ENCODE measurements around the gene ZGPAT. TPM values are rescaled to one million over a fixed set of nuclear protein-coding genes. Genes with fewer than 3 reads are reported as not detected.
A peak's percentile ranks its signal among the peaks of the same experiment; 100 is the strongest.

Gene ZGPAT
- total RNA-seq, 4 donors from 2014 or later = 21.7 to 25.8 (median 23.3) TPM

DNA sequence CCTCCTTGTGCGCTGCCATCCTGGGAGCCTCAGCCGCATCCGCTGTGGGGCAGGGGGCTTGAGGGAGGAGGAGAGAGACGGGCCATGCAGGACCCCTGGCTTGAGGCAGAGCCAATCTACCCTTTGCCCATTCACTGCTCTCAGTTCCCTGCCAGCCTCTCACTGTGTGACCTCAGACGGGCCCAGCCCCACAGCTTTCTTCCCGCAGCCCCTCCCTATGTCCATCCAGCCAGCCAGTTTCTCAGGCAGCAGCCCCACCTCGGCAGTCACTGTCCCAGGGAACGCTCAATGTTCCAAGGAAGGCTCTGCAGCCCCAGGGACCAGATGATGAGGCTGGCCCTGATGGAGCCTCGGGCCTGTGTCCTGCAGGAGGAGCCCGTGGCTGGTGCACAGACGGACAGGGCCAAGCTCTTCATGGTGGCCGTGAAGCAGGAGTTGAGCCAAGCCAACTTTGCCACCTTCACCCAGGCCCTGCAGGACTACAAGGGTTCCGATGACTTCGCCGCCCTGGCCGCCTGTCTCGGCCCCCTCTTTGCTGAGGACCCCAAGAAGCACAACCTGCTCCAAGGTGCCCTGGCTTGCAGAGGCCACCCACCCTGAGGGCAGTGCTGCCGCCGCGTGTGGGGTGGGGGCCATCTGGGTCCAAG lies 15.3 kb upstream of the ZGPAT start:
- peaks cover 78% of the 10 kb centered on the region for H3K4me1 ChIP-seq
- H3K36me3 ChIP-seq = no peaks in the 10 kb centered on the region
- 46% methylated on average over 15 of the region's 20 CpGs for WGBS
- no peaks in the 10 kb centered on the region for H3K9me3 ChIP-seq
- DNase-seq (ENCODE audit: low spot score in 2 of 2) = peak in 1 of 2 donors; percentile 62
- TF ChIP-seq POLR2AphosphoS5 (IDR thresholded peaks at IDR 0.05) (no peak), POLR2A (IDR thresholded peaks at IDR 0.05) (no peak), EP300 (IDR thresholded peaks at IDR 0.05) (no peak)
- TF ChIP-seq, protein P1, sequence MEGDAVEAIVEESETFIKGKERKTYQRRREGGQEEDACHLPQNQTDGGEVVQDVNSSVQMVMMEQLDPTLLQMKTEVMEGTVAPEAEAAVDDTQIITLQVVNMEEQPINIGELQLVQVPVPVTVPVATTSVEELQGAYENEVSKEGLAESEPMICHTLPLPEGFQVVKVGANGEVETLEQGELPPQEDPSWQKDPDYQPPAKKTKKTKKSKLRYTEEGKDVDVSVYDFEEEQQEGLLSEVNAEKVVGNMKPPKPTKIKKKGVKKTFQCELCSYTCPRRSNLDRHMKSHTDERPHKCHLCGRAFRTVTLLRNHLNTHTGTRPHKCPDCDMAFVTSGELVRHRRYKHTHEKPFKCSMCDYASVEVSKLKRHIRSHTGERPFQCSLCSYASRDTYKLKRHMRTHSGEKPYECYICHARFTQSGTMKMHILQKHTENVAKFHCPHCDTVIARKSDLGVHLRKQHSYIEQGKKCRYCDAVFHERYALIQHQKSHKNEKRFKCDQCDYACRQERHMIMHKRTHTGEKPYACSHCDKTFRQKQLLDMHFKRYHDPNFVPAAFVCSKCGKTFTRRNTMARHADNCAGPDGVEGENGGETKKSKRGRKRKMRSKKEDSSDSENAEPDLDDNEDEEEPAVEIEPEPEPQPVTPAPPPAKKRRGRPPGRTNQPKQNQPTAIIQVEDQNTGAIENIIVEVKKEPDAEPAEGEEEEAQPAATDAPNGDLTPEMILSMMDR (IDR thresholded peaks at IDR 0.05) = no peak
- no peak overlapping the region for H3K4me3 ChIP-seq
- no peaks in the 10 kb centered on the region for H3K27me3 ChIP-seq
- peak overlapping the region; percentile 20 for H3K27ac ChIP-seq

DNA sequence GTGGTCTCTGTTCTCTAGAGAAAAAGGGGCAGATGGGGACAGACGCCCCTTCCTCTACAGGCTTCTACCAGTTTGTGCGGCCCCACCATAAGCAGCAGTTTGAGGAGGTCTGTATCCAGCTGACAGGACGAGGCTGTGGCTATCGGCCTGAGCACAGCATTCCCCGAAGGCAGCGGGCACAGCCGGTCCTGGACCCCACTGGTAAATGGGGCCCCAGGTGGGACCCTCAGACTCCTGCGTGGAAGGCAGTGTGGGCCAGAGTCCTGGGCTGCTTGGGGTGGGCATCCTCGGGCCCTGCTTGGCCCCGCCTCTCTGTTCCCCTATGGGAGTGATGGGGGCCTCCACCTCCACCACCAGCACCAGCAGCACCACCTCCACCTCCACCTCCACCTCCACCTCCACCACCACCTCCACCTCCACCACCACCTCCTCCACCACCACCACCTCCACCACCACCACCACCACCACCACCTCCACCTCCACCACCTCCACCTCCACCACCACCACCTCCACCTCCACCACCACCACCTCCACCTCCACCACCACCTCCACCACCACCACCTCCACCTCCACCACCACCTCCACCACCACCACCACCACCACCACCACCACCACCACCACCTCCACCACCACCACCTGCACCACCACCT lies 14.6 kb upstream of the ZGPAT start:
- peak in 1 of 2 donors; percentile 63 for DNase-seq (ENCODE audit: low spot score in 2 of 2)
- TF ChIP-seq POLR2A (IDR thresholded peaks at IDR 0.05) (no peak), EP300 (IDR thresholded peaks at IDR 0.05) (no peak), POLR2AphosphoS5 (IDR thresholded peaks at IDR 0.05) (no peak)
- TF ChIP-seq, protein P1 (IDR thresholded peaks at IDR 0.05) = no peak

DNA sequence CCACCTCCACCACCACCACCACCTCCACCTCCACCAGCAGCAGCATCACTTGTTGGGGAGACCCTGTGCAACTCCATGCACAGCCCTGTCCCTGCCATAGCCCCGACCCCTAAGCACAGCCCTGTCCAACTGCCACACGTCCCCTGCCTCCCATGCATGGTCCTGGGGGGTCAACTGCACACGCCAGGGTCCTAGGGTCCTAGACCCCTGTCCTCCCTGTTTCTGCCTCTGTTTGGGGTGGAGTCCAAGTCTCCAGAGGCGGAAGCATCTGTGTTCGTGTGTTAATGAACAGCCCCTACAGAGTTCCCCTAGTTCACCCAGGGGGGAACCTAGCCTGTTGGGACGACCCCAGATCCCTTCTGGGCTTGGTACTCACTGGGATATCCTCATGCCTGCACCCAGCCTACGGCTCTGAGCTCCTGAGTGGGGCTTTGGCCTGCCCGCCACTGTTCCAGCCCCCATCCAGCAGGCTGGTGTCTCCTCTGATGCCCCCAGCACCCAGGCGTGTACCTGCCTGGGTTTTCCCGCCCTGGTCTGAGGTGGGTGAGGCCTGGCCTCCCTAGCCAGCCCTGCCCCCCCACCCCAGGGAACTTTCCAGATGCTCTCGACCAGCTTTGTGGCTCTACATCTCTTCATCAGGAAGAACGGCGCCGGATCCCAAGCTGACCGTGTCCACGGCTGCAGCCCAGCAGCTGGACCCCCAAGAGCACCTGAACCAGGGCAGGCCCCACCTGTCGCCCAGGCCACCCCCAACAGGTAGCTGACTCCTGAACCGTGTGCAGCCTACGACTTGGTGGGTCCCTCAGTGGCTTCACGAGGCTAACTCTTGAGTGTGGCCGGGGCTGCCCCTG lies 13.9 kb upstream of the ZGPAT start:
- H3K27me3 ChIP-seq = no peaks in the 10 kb centered on the region
- no peak overlapping the region for H3K4me3 ChIP-seq
- H3K4me1 ChIP-seq = peaks cover 83% of the 10 kb centered on the region
- DNase-seq (ENCODE audit: low spot score in 2 of 2) = peak in 1 of 2 donors; percentile 59
- H3K36me3 ChIP-seq = no peaks in the 10 kb centered on the region
- no peaks in the 10 kb centered on the region for H3K9me3 ChIP-seq
- 93% methylated on average over 6 of the region's 21 CpGs for WGBS
- TF ChIP-seq POLR2A (IDR thresholded peaks at IDR 0.05) (no peak), POLR2AphosphoS5 (IDR thresholded peaks at IDR 0.05) (no peak), EP300 (IDR thresholded peaks at IDR 0.05) (no peak)
- TF ChIP-seq, protein P1 (IDR thresholded peaks at IDR 0.05) = no peak
- no peak overlapping the region for H3K27ac ChIP-seq

More for the DNA sequence above, 14.6 kb upstream of the ZGPAT start:
- WGBS = 86% methylated on average over 9 of the region's 10 CpGs
- Histone ChIP-seq H3K36me3 (no peaks in the 10 kb centered on the region), H3K27ac (no peak overlapping the region), H3K9me3 (no peaks in the 10 kb centered on the region), H3K4me3 (no peak overlapping the region), H3K4me1 (peaks cover 78% of the 10 kb centered on the region), H3K27me3 (no peaks in the 10 kb centered on the region)

DNA sequence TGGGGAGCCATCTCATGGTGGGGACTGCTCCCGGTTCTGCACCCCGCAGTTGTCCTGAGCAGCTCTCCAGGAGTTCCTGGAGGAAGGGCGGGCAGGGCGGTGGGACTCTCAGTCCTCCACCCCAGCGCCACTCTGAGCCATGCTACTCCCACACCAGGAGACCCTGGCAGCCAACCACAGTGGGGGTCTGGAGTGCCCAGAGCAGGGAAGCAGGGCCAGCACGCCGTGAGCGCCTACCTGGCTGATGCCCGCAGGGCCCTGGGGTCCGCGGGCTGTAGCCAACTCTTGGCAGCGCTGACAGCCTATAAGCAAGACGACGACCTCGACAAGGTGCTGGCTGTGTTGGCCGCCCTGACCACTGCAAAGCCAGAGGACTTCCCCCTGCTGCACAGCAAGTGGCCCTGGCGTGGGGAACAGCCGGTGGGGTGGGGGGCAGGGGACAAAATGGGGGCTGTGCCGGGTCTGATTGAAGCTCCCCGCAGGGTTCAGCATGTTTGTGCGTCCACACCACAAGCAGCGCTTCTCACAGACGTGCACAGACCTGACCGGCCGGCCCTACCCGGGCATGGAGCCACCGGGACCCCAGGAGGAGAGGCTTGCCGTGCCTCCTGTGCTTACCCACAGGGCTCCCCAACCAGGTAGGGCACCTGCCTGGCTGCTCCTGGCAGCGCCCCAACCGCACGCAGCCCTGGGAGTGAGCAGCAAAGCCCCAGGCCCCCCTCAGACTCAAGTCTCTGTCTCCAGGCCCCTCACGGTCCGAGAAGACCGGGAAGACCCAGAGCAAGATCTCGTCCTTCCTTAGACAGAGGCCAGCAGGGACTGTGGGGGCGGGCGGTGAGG lies 13.0 kb upstream of the ZGPAT start:
- Histone ChIP-seq H3K36me3 (peaks cover 3% of the 10 kb centered on the region), H3K27me3 (no peaks in the 10 kb centered on the region), H3K4me1 (peaks cover 84% of the 10 kb centered on the region), H3K27ac (no peak overlapping the region), H3K9me3 (no peaks in the 10 kb centered on the region), H3K4me3 (no peak overlapping the region)
- 79% methylated on average over 12 of the region's 37 CpGs for WGBS
- DNase-seq (ENCODE audit: low spot score in 2 of 2) = peak in 1 of 2 donors; percentile 59
- TF ChIP-seq POLR2AphosphoS5 (IDR thresholded peaks at IDR 0.05) (no peak), POLR2A (IDR thresholded peaks at IDR 0.05) (no peak), EP300 (IDR thresholded peaks at IDR 0.05) (no peak)
- TF ChIP-seq, protein P1 (IDR thresholded peaks at IDR 0.05) = no peak
